K562 (cell line): ENCODE data around the gene MOCS3. TPM values are rescaled to one million over a fixed set of nuclear protein-coding genes. Genes with fewer than 3 reads are reported as not detected.

Experiments used
- CHD2 ChIP-seq: IDR thresholded peaks from 2 replicates; pipeline ENCODE4 v1.6.1; 2011; ENCODE audit warnings: low read depth, low read length
- E2F8 ChIP-seq: fragments of 450-650 bp; IDR thresholded peaks from 2 replicates; pipeline ENCODE4 v1.7.1; 2018; ENCODE audit warnings: mild to moderate bottlenecking, low read depth; ENCODE audit not compliant: partially characterized antibody
- ERF ChIP-seq: fragments of 450-650 bp; formaldehyde crosslinking; IDR thresholded peaks from 2 replicates; pipeline ENCODE4 v1.4.0; 2020; ENCODE audit warnings: mild to moderate bottlenecking, mixed read lengths
- MLX ChIP-seq, 2 experiments: fragments of 450-650 bp in 1 of 2; sonication (generic) in 1 of 2; formaldehyde crosslinking; conservative IDR thresholded peaks; 2 replicates each; pipeline versions ENCODE4 v1.4.0 to v1.8.1; 2020 to 2022; ENCODE audit warnings: mild to moderate bottlenecking in 1 of 2, missing genetic modification reagents in 1 of 2
- SMARCC2 ChIP-seq: fragments of 450-650 bp; IDR thresholded peaks from 2 replicates; pipeline ENCODE4 v1.6.1; 2017; ENCODE audit warnings: antibody characterized with exemption, moderate library complexity, mild to moderate bottlenecking, low read depth
- ZNF318 ChIP-seq, 2 experiments: fragments of 450-650 bp; IDR thresholded peaks; 2 replicates each; pipeline ENCODE4 v1.6.1; 2016; ENCODE audit warnings: mild to moderate bottlenecking in 2 of 2, borderline replicate concordance in 1 of 2, low read depth in 1 of 2, moderate library complexity in 1 of 2
- ZNF764 ChIP-seq: fragments of 250-450 bp; sonication (Bioruptor Pico); IDR thresholded peaks from 2 replicates; pipeline ENCODE4 v1.4.0; 2020; ENCODE audit warnings: low read depth, mild to moderate bottlenecking, moderate library complexity
- polyA plus RNA-seq, 8 experiments: library from polyadenylated mRNA; depleted of rRNA in 4 of 8; stranded (reverse) in 5 of 8; unstranded in 3 of 8; fragments of >200 nt; fragmentation: Nextera tagmentation in 2 of 8; fragmentation: Illumina TruSeq in 1 of 8; extraction: Ambion mirVana in 2 of 8; extraction: Trizol in 1 of 8; gene quantifications; 2 replicates each; pipeline versions ENCODE4 v1.2.1 to v1.2.3, GENCODE V29; 2011 to 2014; ENCODE audit warnings: inconsistent platforms in 1 of 8, missing spikeins in 1 of 8
- total RNA-seq, 7 experiments: library from RNA; depleted of rRNA in 6 of 7; stranded (reverse); fragments of >200 nt in 6 of 7; fragmentation: Illumina TruSeq in 2 of 7; extraction: Trizol in 2 of 7; gene quantifications; 2 replicates each; pipeline versions ENCODE4 v1.2.1 to v1.2.3, GENCODE V29; 2011 to 2021; ENCODE audit warnings: low replicate concordance in 1 of 7
- TF ChIP-seq, protein P1 (sequence below): fragments of 450-650 bp; IDR thresholded peaks from 2 replicates; pipeline ENCODE4 v1.6.1; 2014; ENCODE audit warnings: low read depth, mild to moderate bottlenecking, moderate library complexity, borderline replicate concordance
- TF ChIP-seq, protein P2 (sequence below): fragments of 450-650 bp; IDR thresholded peaks from 2 replicates; pipeline ENCODE4 v1.6.1; 2016

MOCS3 gene
- total and polyA plus RNA-seq, 9 of the 15 experiments (the other 6 are each of a cell fraction or from before 2014, with no cell fraction given): 0.70 to 6.2 (median 2.9) TPM

DNA sequence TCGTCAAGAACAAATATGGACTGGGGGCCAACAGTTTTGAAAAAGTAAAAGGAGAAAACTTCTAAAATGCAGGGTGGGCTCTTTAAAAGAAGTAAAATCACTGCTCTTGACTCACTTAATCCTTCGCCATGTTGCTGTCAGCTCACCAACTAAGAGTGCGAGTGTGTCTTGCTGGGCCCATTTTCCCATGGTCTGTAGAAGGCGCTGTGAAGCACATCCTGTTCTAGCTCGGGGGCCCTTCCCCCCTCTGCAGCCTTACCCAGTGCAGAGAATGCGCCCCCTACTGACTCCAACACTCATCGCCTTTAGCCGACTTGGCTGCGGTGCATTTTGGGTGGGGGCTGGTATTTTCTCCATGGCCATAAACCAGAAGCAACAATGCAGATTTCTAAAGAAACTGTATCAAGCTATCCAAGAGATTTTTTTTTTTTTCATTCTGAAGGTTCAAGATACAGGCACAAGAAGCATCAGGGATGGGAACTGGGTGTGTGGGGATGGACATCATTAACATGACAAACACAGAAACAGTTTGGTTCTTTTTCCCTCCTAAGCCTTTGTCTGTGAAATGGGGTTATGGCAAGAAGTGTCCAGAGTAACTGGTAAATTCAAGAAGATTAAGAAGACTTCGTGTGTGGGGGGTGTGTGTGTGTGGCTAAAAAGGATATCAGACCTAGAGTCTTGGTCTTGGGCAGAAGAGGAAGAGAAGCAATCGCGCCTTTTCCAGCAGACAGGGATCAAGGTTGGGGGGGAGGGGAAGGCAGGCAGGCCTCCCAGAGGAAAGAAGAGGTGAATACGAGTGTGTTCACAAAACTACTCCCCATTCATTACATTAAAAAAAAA lies 29.1 kb upstream of the MOCS3 start (continued):
- no peak for TF ChIP-seq ZNF318 (IDR thresholded peaks at IDR 0.05; ENCODE audit: borderline replicate concordance in 1 of 2, low read depth in 1 of 2)
- TF ChIP-seq ERF: 0 out of 2 replicates have a peak, but pooled peaks have one; percentile 54
- TF ChIP-seq, protein P1, sequence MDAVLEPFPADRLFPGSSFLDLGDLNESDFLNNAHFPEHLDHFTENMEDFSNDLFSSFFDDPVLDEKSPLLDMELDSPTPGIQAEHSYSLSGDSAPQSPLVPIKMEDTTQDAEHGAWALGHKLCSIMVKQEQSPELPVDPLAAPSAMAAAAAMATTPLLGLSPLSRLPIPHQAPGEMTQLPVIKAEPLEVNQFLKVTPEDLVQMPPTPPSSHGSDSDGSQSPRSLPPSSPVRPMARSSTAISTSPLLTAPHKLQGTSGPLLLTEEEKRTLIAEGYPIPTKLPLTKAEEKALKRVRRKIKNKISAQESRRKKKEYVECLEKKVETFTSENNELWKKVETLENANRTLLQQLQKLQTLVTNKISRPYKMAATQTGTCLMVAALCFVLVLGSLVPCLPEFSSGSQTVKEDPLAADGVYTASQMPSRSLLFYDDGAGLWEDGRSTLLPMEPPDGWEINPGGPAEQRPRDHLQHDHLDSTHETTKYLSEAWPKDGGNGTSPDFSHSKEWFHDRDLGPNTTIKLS: peak; percentile 45; the same call in 1 of the 2 replicates
- peak; percentile 82 for TF ChIP-seq CHD2
- 0 out of 4 replicates have a peak, but pooled peaks of 1 of the 2 experiments have one; percentile 27 for TF ChIP-seq MLX (CRISPR knock-in tag; conservative IDR thresholded peaks at IDR 0.05)
- TF ChIP-seq SMARCC2: peak; percentile 50; the same call in 1 of the 2 replicates
- TF ChIP-seq, protein P2, sequence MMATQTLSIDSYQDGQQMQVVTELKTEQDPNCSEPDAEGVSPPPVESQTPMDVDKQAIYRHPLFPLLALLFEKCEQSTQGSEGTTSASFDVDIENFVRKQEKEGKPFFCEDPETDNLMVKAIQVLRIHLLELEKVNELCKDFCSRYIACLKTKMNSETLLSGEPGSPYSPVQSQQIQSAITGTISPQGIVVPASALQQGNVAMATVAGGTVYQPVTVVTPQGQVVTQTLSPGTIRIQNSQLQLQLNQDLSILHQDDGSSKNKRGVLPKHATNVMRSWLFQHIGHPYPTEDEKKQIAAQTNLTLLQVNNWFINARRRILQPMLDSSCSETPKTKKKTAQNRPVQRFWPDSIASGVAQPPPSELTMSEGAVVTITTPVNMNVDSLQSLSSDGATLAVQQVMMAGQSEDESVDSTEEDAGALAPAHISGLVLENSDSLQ: 0 out of 2 replicates have a peak, but pooled peaks have one; percentile 31
- TF ChIP-seq ZNF764 (CRISPR knock-in tag): 0 out of 2 replicates have a peak, but pooled peaks have one; percentile 53
- peak; percentile 60 for TF ChIP-seq E2F8
